Naive thymus-derived CD8-positive, alpha-beta T cell (primary cell): Measurements from ENCODE around the gene TMEM202. TPM values are rescaled to one million over a fixed set of nuclear protein-coding genes. Genes with fewer than 3 reads are reported as not detected.

Experiments used
- ATAC-seq, 2 donors: fragments of 150-1000 bp; cut with Tn5 transposase in 1 of 2; sonication (Bioruptor Pico), chemical (Tn5 transposase) in 1 of 2; 1 replicate in 1 of 2; 2 replicates in 1 of 2; pipeline ENCODE4 v1.10.0; 2021; ENCODE audit warnings: mild to moderate bottlenecking in 2 of 2, moderate library complexity in 2 of 2
- POLR2A ChIA-PET: fragments of 350-600 bp; sonication (Branson Sonifier 250); formaldehyde crosslinking; loops from one replicate; lab custom pipeline; 2021; ENCODE audit warnings: antibody characterized with exemption; lab: Charles Lee
- DNase-seq, 10 donors: peaks; one replicate each; pipeline versions ENCODE4 v3.0.0 to v3.0.0-alpha.2; 2020 to 2022
- H3K27ac Mint-ChIP-seq, 10 donors: one replicate each; pipeline ENCODE4 v1.8.0; 2020 to 2022; ENCODE audit warnings: mild to moderate bottlenecking in 10 of 10, mixed read lengths in 10 of 10, moderate library complexity in 4 of 10, inconsistent platforms in 1 of 10
- H3K27me3 Mint-ChIP-seq, 5 donors: one replicate each; pipeline ENCODE4 v1.8.0; 2021 to 2022; ENCODE audit warnings: mixed read lengths in 5 of 5
- H3K36me3 Mint-ChIP-seq, 3 donors: one replicate each; pipeline ENCODE4 v1.8.0; 2020 to 2022; ENCODE audit warnings: mixed read lengths in 3 of 3, mild to moderate bottlenecking in 2 of 3, inconsistent platforms in 1 of 3
- H3K4me1 Mint-ChIP-seq, 4 donors: one replicate each; pipeline ENCODE4 v1.8.0; 2021 to 2022; ENCODE audit warnings: mixed read lengths in 4 of 4
- H3K4me3 Mint-ChIP-seq, 10 donors: one replicate each; pipeline ENCODE4 v1.8.0; 2020 to 2022; ENCODE audit warnings: mild to moderate bottlenecking in 10 of 10, mixed read lengths in 10 of 10, moderate library complexity in 6 of 10, inconsistent platforms in 1 of 10
- H3K9me3 Mint-ChIP-seq, 9 donors: one replicate each; pipeline ENCODE4 v1.8.0; 2020 to 2022; ENCODE audit warnings: mixed read lengths in 9 of 9, mild to moderate bottlenecking in 3 of 9, inconsistent platforms in 1 of 9, moderate library complexity in 1 of 9
- polyA plus RNA-seq, 3 donors: library from polyadenylated mRNA; unstranded; fragments of 300-500 nt; fragmentation: Illumina TruSeq; gene quantifications; one replicate each; pipeline ENCODE4 v1.2.3, GENCODE V29; 2021
- total RNA-seq, 8 experiments: library from RNA in 2 of 8; stranded (reverse) in 2 of 8; gene quantifications; one replicate each; pipeline ENCODE4 v1.2.3 and lab custom pipeline; 2021 to 2026

Gene TMEM202
- total and polyA plus RNA-seq, 5 experiments from 2014 or later, result not detected

- ATAC-seq, result no peak
- no peaks in the 10 kb centered on the region for H3K36me3 Mint-ChIP-seq
Measured at GRCh38 chr15:72445426-72445825, 47.3 kb downstream of the TMEM202 start.

DNA sequence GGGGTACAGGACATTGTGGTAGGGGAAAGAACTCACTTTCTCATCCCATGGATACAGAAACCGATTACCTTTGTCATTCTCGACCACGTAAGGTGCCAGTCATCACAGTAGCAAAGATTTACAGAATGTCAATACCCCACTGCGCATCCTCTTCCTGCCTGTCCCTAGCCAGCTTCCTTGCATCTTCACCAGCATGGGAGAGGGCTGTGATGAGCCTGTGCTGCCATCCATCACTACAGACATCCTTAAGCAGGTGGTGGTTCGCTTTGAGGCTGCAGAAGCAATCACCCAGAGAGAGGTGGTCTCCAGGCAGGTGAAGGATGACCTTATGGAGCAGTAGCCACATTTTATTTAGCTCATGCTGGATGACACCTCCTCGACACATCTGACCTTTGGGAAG, 52.7 kb downstream of the TMEM202 start:
- no peak for DNase-seq
- ATAC-seq, result no peak
- H3K4me1 Mint-ChIP-seq, result no peaks in the 10 kb centered on the region
- H3K27me3 Mint-ChIP-seq, result peaks cover 0 to 12% (median 6%) of the 10 kb centered on the region in 5 donors
- POLR2A ChIA-PET, result no interaction called here
- H3K36me3 Mint-ChIP-seq, result no peaks in the 10 kb centered on the region
- no peak overlapping the region for H3K27ac Mint-ChIP-seq
- no peak overlapping the region for H3K4me3 Mint-ChIP-seq
- H3K9me3 Mint-ChIP-seq, result no peaks in the 10 kb centered on the region

More at GRCh38 chr15:72445426-72445825, 47.3 kb downstream of the TMEM202 start:
- DNase-seq, result no peak
- Mint-ChIP-seq H3K27me3 (peaks cover 0 to 25% (median 11%) of the 10 kb centered on the region in 5 donors), H3K27ac (no peak overlapping the region), H3K4me3 (no peak overlapping the region), H3K9me3 (peaks cover 0 to 2% (median 0%) of the 10 kb centered on the region in 9 donors), H3K4me1 (no peaks in the 10 kb centered on the region)
- POLR2A ChIA-PET, result interaction anchor here (1.4 kb wide), 1 partner anchor 17 kb away, joined by 4 read pairs; no protein-coding TSS in a partner anchor

DNA sequence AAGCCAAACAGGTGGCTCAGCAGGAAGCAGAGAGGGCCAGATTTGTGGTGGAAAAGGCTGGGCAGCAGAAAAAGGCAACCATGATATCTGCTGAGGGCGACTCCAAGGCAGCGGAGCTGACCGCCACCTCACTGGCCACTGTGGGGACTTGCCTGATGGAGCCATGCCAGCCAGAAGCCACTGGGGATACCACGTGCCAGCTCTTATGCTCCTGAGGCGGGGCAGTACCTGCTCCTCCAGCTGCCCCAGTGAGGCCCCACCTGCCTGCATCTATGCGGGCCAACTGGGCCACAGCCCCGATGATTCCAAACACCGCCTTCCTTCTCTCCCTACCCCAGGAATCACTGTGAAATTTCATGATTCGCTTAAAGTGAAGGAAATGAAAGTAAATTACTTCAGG, 53.1 kb downstream of the TMEM202 start:
- POLR2A ChIA-PET, result no interaction called here
- Mint-ChIP-seq H3K27ac (no peak overlapping the region), H3K4me1 (no peaks in the 10 kb centered on the region), H3K9me3 (no peaks in the 10 kb centered on the region), H3K4me3 (no peak overlapping the region), H3K27me3 (peaks cover 0 to 11% (median 6%) of the 10 kb centered on the region in 5 donors), H3K36me3 (no peaks in the 10 kb centered on the region)
- ATAC-seq (no peak), DNase-seq (no peak)

DNA sequence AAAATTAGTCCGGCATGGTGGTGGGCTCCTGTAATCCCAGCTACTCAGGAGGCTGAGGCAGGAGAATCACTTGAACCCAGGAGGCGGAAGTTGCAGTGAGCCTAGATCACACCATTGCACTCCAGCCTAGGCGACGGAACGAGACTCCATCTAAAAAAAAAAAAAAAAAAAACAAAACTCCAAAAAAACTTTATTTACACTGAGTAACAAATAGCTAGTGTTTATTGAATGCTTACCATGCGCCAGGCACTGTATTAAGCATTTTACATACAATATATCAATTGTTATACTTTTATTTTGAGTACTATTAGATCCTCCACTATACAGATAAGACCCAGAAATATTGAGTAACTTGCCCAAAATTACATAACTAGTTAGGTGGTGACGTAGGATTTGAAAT, 58.6 kb downstream of the TMEM202 start:
- H3K9me3 Mint-ChIP-seq, result no peaks in the 10 kb centered on the region
- POLR2A ChIA-PET, result interaction anchor here (1.3 kb wide), 1 partner anchor 76 kb away, joined by 4 read pairs; no protein-coding TSS in a partner anchor
- H3K4me3 Mint-ChIP-seq, result no peak overlapping the region
- peaks cover 0 to 2% (median 0%) of the 10 kb centered on the region in 5 donors for H3K27me3 Mint-ChIP-seq
- DNase-seq (no peak), ATAC-seq (no peak)
- H3K27ac Mint-ChIP-seq, result no peak overlapping the region
- peaks cover 3 to 5% (median 3%) of the 10 kb centered on the region in 4 donors for H3K4me1 Mint-ChIP-seq
- H3K36me3 Mint-ChIP-seq, result no peaks in the 10 kb centered on the region

Other genes starting within 250 kb of the TMEM202 start
- not detected for gene GRAMD2A, start 200.5 kb upstream of the TMEM202 start, total RNA-seq
- gene GRAMD2A, start 200.5 kb upstream of the TMEM202 start, polyA plus RNA-seq, result not detected
- 100 to 1,000 TPM; 277 to 285 TPM for gene PKM, start 167.1 kb upstream of the TMEM202 start, total RNA-seq
- 100 to 1,000 TPM; 305 to 330 (median 318) TPM for gene PKM, start 167.1 kb upstream of the TMEM202 start, polyA plus RNA-seq
- gene PARP6, start 125.8 kb upstream of the TMEM202 start, total RNA-seq, result 100 to 1,000 TPM; 122 to 133 TPM
- gene PARP6, start 125.8 kb upstream of the TMEM202 start, polyA plus RNA-seq, result 10 to 100 TPM; 13.1 to 38.2 (median 13.9) TPM
- 1 to 10 TPM; 4.7 to 5.9 TPM for gene CELF6, start 78.1 kb upstream of the TMEM202 start, total RNA-seq
- under 1 TPM in 1 of 3 donors, not detected in 2; 0.18 TPM for gene CELF6, start 78.1 kb upstream of the TMEM202 start, polyA plus RNA-seq
- gene HEXA, start 22.3 kb upstream of the TMEM202 start, total RNA-seq, result 100 to 1,000 TPM; 102 to 110 TPM
- 100 to 1,000 TPM in 1 of 3 donors, 10 to 100 TPM in 2; 80.0 to 113 (median 94.7) TPM for gene HEXA, start 22.3 kb upstream of the TMEM202 start, polyA plus RNA-seq
- gene ARIH1, start 76.0 kb downstream of the TMEM202 start, total RNA-seq, result 100 to 1,000 TPM; 191 to 197 TPM
- 10 to 100 TPM; 10.3 to 19.0 (median 18.0) TPM for gene ARIH1, start 76.0 kb downstream of the TMEM202 start, polyA plus RNA-seq